Stomach (tissue), 4 donors: ENCODE measurements around the gene HTR1D.

Source experiments
- EP300 ChIP-seq: sonication (generic); formaldehyde crosslinking; IDR thresholded peaks from one replicate; pipeline ENCODE4 v1.6.1; 2017; ENCODE audit warnings: antibody characterized with exemption
- POLR2A ChIP-seq, 4 donors: fragments of 450-650 bp; IDR thresholded peaks; one replicate each; pipeline ENCODE4 v1.6.1; 2016; ENCODE audit warnings: antibody characterized with exemption in 4 of 4, control low read depth in 2 of 4, mild to moderate bottlenecking in 1 of 4, moderate library complexity in 1 of 4
- POLR2AphosphoS5 ChIP-seq, 3 donors: sonication (generic); formaldehyde crosslinking; IDR thresholded peaks; one replicate each; pipeline ENCODE4 v1.6.1; 2016; ENCODE audit warnings: antibody characterized with exemption in 3 of 3
- TF ChIP-seq, protein P1 (sequence below), 7 experiments: fragments of 450-650 bp in 4 of 7; fragments of 200-600 bp in 3 of 7; sonication (generic) in 3 of 7; IDR thresholded peaks; one replicate each; pipeline ENCODE4 v1.5.1; 2016 to 2019; ENCODE audit warnings: antibody characterized with exemption in 7 of 7, control low read depth in 2 of 7, mild to moderate bottlenecking in 1 of 7

DNA sequence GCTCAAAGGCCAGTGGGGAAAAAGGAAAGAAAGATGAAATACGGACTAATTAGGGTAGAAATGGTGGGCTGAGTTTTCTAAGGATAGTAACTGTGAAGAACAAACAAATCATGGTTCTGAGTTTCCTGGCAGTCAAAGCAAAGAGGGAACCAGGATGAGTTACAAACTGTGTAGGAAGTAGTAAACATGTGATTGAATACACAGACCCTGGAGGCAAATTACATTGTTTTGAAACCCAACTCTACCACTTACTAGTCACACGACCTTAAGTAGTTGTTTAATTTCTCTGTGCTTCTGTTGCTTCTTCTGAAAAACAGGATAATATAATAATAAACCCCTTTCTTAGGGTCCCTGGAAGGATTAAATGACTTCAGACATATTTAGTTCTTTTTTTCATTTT lies 37.4 kb downstream of the HTR1D start:
- TF ChIP-seq POLR2A (IDR thresholded peaks at IDR 0.05) (no peak), EP300 (no peak), POLR2AphosphoS5 (IDR thresholded peaks at IDR 0.05) (no peak)
- TF ChIP-seq, protein P1, sequence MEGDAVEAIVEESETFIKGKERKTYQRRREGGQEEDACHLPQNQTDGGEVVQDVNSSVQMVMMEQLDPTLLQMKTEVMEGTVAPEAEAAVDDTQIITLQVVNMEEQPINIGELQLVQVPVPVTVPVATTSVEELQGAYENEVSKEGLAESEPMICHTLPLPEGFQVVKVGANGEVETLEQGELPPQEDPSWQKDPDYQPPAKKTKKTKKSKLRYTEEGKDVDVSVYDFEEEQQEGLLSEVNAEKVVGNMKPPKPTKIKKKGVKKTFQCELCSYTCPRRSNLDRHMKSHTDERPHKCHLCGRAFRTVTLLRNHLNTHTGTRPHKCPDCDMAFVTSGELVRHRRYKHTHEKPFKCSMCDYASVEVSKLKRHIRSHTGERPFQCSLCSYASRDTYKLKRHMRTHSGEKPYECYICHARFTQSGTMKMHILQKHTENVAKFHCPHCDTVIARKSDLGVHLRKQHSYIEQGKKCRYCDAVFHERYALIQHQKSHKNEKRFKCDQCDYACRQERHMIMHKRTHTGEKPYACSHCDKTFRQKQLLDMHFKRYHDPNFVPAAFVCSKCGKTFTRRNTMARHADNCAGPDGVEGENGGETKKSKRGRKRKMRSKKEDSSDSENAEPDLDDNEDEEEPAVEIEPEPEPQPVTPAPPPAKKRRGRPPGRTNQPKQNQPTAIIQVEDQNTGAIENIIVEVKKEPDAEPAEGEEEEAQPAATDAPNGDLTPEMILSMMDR (IDR thresholded peaks at IDR 0.05), result no peak
